ENCODE measurements around the gene TMEM207. TPM values are rescaled to one million over a fixed set of nuclear protein-coding genes. Genes with fewer than 3 reads are reported as not detected.

The TMEM207 gene
- total and polyA plus RNA-seq, 2 of the 13 experiments (the other 11 are each of a cell fraction or from before 2014, with no cell fraction given), result not detected

DNA sequence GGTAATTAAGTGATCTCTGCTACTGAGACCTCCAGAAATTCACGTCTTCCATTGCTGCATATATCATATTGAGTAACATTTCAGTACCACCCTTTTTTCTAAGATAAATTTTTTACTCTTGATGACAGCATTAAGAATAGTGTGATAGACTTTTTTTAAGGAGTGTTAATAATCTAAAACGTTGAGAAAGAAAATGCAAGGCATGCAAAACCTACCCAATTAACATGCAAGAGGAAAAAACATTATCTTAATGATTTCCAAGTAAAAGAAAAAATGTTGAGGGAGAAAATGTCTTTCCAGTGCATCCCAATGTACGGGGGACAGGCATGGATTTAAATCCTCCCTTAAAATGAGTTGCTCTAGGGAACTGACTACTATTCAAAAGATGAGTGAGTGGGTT is 61.0 kb downstream of the TMEM207 start:
- Histone ChIP-seq H3K27ac (ENCODE audit: extremely low read length, insufficient read depth, low read length) (no peak overlapping the region), H3K9ac (ENCODE audit: insufficient read depth, low read depth, low read length) (no peak overlapping the region), H3K4me1 (ENCODE audit: insufficient read depth, low read length) (peaks cover 17% of the 10 kb centered on the region), H2AFZ (ENCODE audit: low read length) (no peak overlapping the region), H3K36me3 (replicated peaks in 1 of 2; ENCODE audit: control insufficient read depth in 1 of 2, insufficient read depth in 2 of 2, low read length in 2 of 2) (no peaks in the 10 kb centered on the region), H3K9me3 (ENCODE audit: low read length) (no peaks in the 10 kb centered on the region), H3K27me3 (ENCODE audit: control insufficient read depth in 1 of 2, insufficient read depth in 2 of 2, low read length in 2 of 2) (0 out of 5 replicates have a peak, but pooled peaks cover 0 to 1% of the 10 kb centered on the region in 2 experiments), H3K4me3 (replicated peaks in 1 of 3; ENCODE audit: insufficient read depth in 1 of 3, low read depth in 2 of 3, low read length in 3 of 3) (no peak overlapping the region), H4K20me1 (ENCODE audit: insufficient read depth, low read length) (no peaks in the 10 kb centered on the region), H3K79me2 (ENCODE audit: insufficient read depth, low read length) (no peaks in the 10 kb centered on the region), H3K4me2 (ENCODE audit: low read depth, low read length) (no peak overlapping the region)
- in situ Hi-C loops (cut with HindIII; ENCODE audit: extremely low pct_ligation_motif_present, low pct_unique_long_range_greater_than_20kb) (loop anchor here (10.0 kb wide), 2 partner anchors 64 to 164 kb away; partner anchors contain the start of gene CLDN1), intact Hi-C loops (cut with micrococcal nuclease; ENCODE audit: unreplicated experiment) (loop anchor here (10.0 kb wide), 2 partner anchors 264 to 666 kb away; partner anchors contain the start of gene P3H2)
- no peak for DNase-seq (ENCODE audit: low spot score)
- POLR2A ChIA-PET, result no interaction called here
- ATAC-seq, result no peak
- TF ChIP-seq KLF16 (CRISPR knock-in tag; IDR thresholded peaks at IDR 0.05), result no peak
- TF ChIP-seq MAFF (IDR thresholded peaks at IDR 0.05; ENCODE audit: low read depth, low read length), result peak; percentile 29; the same call in 1 of the 2 replicates
- TF ChIP-seq REST (IDR thresholded peaks at IDR 0.05; ENCODE audit: borderline replicate concordance in 1 of 2, low read depth in 1 of 2, low read length in 2 of 2), result no peak
- TF ChIP-seq MAFK (conservative IDR thresholded peaks at IDR 0.05 in 1 of 2, IDR thresholded peaks at IDR 0.05 in 1 of 2; ENCODE audit: low read length in 2 of 2), result peak in 1 of 2 experiments; percentile 57; a peak in 2 of 4 replicates
- CTCF ChIA-PET (ENCODE audit: low intra/inter-chr PET ratio, low total read pairs), result no interaction called here
- no TSS peak for BruUV-seq (replicated peaks)
- FAIRE-seq, result no peak
- WGBS (ENCODE audit: low lambda C conversion rate), result 17% methylated on average over 3 of the region's 3 CpGs
